ENCODE measurements around the gene HORMAD2.

HORMAD2 gene

DNA sequence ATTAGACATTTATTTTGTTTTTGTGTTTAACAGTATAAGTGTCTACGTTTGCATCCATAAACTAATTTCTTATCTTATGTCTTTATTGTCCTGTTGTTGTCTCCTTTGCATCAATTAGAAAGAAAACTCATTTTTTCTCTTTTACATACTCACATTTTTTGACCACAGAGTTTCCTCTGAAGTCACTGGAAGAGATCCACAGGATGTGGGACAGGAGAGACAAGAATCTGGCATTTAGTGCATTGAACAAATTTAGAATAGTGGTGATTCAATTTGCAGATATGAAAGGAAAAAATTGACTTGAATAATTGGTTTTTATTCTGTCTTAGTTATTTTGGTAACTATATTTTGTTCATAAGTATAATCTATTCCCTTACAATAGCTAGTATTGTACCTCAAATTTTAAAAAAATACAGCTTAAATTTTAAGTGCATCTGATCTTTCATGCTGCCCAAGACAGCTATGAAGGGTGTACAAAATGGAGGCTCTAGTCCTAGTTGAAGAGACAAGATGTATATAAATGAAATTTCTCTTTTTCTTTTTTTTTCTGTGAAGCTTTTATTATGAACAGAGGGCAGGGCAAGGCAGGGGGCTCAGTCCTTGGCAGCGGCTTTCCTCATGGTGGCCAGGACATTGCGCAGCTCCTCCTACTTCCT, 24.4 kb downstream of the HORMAD2 start:
- DNase-seq (ENCODE audit: low read depth, low spot score) = no peak
- no peaks in the 10 kb centered on the region for H3K9me3 ChIP-seq (ENCODE audit: control insufficient read depth, insufficient read depth, low read length)
- no peak overlapping the region for H3K27ac ChIP-seq (ENCODE audit: low read length)

DNA sequence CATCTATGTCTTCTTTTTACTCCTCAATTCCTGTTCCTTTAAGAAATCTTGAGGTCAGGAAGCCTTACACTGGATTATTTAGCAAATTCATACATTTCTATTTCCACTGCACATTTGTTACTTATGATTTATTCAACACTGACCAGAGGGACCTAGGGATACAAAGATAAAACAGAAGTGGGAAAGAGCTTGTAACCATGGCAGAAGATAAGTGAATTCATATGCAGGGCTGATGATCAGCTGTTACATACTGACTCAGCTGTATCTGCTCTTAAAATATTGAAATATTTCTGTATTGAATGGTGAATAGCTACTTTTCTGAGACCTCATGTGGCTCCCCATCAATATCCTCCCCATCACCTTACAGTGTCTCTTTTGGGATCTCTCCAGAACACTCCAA, 25.2 kb downstream of the HORMAD2 start:
- DNase-seq (ENCODE audit: low read depth, low spot score) = no peak
- no peaks in the 10 kb centered on the region for H3K27me3 ChIP-seq (ENCODE audit: control insufficient read depth, insufficient read depth, low read length)

More for the DNA sequence above, 24.4 kb downstream of the HORMAD2 start:
- no CpG with 5 or more reads among the region's 3 CpGs for WGBS (ENCODE audit: insufficient coverage, insufficient read length)
- no peak overlapping the region for H3K4me3 ChIP-seq (ENCODE audit: low read length)
- H3K36me3 ChIP-seq (ENCODE audit: control insufficient read depth, insufficient read depth, low read length) = no peaks in the 10 kb centered on the region
- no peaks in the 10 kb centered on the region for H3K4me1 ChIP-seq (ENCODE audit: control insufficient read depth, insufficient read depth, low read length)
- H3K27me3 ChIP-seq (ENCODE audit: control insufficient read depth, insufficient read depth, low read length) = no peaks in the 10 kb centered on the region

DNA sequence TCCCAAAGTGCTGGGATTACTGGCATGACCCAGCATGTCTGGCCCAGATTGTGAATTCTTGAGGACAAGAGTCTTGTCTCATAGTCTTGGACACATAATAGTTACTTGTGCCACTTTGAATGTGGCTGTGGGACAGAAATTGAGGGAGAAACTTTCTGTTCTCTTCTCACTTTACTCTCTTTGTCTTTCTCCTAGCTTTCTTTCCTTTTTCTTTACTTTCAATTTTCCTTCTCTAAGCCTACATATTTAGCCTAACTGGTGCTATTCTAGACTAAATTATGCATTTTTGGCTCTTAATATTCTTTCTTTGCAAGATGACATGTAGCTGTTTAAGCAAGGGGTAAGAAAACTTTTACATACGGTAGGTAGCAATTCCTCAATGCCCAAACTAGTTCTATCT, 33.2 kb downstream of the HORMAD2 start:
- Histone ChIP-seq H3K9me3 (ENCODE audit: control insufficient read depth, insufficient read depth, low read length) (no peaks in the 10 kb centered on the region), H3K27ac (ENCODE audit: low read length) (no peak overlapping the region), H3K4me1 (ENCODE audit: control insufficient read depth, insufficient read depth, low read length) (no peaks in the 10 kb centered on the region), H3K36me3 (ENCODE audit: control insufficient read depth, insufficient read depth, low read length) (no peaks in the 10 kb centered on the region), H3K4me3 (ENCODE audit: low read length) (no peak overlapping the region), H3K27me3 (ENCODE audit: control insufficient read depth, insufficient read depth, low read length) (no peaks in the 10 kb centered on the region)
- no CpG with 5 or more reads among the region's 1 CpG for WGBS (ENCODE audit: insufficient coverage, insufficient read length)
- DNase-seq (ENCODE audit: low read depth, low spot score) = no peak

More for the DNA sequence above, 25.2 kb downstream of the HORMAD2 start:
- Histone ChIP-seq H3K27ac (ENCODE audit: low read length) (no peak overlapping the region), H3K4me1 (ENCODE audit: control insufficient read depth, insufficient read depth, low read length) (no peaks in the 10 kb centered on the region), H3K4me3 (ENCODE audit: low read length) (no peak overlapping the region), H3K9me3 (ENCODE audit: control insufficient read depth, insufficient read depth, low read length) (no peaks in the 10 kb centered on the region), H3K36me3 (ENCODE audit: control insufficient read depth, insufficient read depth, low read length) (no peaks in the 10 kb centered on the region)

DNA sequence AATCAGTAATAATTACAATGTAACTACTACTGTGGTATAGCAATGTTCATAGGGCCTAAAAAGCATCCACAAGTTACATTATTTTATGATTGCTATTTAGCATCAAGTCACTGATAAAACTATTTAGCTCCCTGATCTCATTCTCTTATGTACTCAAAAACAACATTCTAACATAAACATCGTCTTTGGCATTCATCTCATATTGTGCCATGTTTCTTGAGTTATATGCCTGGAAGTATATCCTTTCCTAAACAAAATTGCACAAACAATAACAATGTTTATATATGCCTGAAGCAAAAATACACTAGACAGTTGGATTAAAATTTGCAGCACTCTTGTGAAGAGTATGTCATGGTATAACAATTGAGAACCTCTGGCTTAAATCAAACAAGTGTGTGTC, 34.1 kb downstream of the HORMAD2 start:
- no peak overlapping the region for H3K4me3 ChIP-seq (ENCODE audit: low read length)
- WGBS (ENCODE audit: insufficient coverage, insufficient read length) = 100% methylated on average over 1 of the region's 1 CpG
- H3K27me3 ChIP-seq (ENCODE audit: control insufficient read depth, insufficient read depth, low read length) = no peaks in the 10 kb centered on the region
- no peaks in the 10 kb centered on the region for H3K9me3 ChIP-seq (ENCODE audit: control insufficient read depth, insufficient read depth, low read length)
- no peaks in the 10 kb centered on the region for H3K4me1 ChIP-seq (ENCODE audit: control insufficient read depth, insufficient read depth, low read length)
- H3K27ac ChIP-seq (ENCODE audit: low read length) = no peak overlapping the region
- H3K36me3 ChIP-seq (ENCODE audit: control insufficient read depth, insufficient read depth, low read length) = no peaks in the 10 kb centered on the region
- DNase-seq (ENCODE audit: low read depth, low spot score) = no peak

DNA sequence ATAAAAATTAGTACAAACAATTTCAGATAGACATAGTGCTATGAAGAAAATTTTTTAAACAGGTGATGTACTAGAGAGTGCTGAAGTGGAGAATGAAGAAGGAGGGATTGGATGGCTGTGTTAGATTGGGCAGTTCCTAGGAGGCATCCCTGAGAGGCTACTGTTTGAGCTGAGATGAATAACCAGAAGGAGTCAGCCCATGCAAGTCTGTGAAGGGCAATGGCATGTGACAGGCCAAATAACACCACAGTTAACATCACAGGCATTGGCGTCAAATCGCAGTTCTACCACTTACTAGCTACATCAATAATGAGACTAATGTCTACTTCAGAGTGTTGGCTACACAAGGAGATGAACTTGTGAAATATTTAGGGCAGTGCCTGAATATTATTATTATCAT, 35.4 kb downstream of the HORMAD2 start:
- Histone ChIP-seq H3K27me3 (ENCODE audit: control insufficient read depth, insufficient read depth, low read length) (no peaks in the 10 kb centered on the region), H3K4me1 (ENCODE audit: control insufficient read depth, insufficient read depth, low read length) (no peaks in the 10 kb centered on the region), H3K9me3 (ENCODE audit: control insufficient read depth, insufficient read depth, low read length) (no peaks in the 10 kb centered on the region), H3K27ac (ENCODE audit: low read length) (no peak overlapping the region), H3K36me3 (ENCODE audit: control insufficient read depth, insufficient read depth, low read length) (no peaks in the 10 kb centered on the region), H3K4me3 (ENCODE audit: low read length) (no peak overlapping the region)
- DNase-seq (ENCODE audit: low read depth, low spot score) = no peak
- WGBS (ENCODE audit: insufficient coverage, insufficient read length) = no CpG with 5 or more reads among the region's 2 CpGs

DNA sequence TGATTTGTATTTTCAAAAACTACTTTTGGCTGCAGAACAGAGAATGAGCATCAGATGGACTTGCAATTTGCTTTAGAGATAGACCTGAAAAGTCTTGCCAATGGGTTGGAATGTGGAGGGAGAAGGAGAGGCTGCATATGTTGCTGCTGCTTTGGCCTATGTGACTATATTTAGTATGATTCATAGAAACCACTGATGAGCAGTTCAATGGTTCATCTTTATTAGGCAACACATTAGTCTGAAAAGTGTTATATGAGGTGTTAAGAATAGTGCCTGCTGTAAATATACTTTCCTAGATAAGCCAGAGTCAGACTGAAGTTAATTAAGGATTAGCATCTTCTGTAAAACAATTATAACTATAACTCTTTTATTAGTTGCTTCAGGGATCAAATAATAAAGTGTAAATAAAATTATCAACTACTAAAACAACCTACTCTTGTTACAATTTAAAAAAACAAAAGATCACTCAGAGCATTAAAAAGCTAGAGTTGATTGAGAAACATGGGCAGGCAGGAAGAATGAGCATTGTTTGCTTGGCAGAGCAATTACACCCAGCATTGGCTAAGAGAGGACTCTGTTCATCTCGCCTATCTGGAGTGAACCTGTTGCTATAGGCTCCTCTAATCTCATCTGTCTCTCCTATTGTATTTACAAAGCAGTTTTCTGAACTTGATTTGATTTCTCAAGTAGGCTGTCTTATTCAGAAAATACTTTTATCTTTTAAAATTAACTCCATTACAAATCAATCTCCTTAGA, 36.3 kb downstream of the HORMAD2 start:
- Histone ChIP-seq H3K36me3 (ENCODE audit: control insufficient read depth, insufficient read depth, low read length) (no peaks in the 10 kb centered on the region), H3K27ac (ENCODE audit: low read length) (no peak overlapping the region), H3K9me3 (ENCODE audit: control insufficient read depth, insufficient read depth, low read length) (no peaks in the 10 kb centered on the region), H3K4me3 (ENCODE audit: low read length) (no peak overlapping the region), H3K4me1 (ENCODE audit: control insufficient read depth, insufficient read depth, low read length) (no peaks in the 10 kb centered on the region), H3K27me3 (ENCODE audit: control insufficient read depth, insufficient read depth, low read length) (no peaks in the 10 kb centered on the region)
- DNase-seq (ENCODE audit: low read depth, low spot score) = no peak
- WGBS (ENCODE audit: insufficient coverage, insufficient read length) = no CpG with 5 or more reads among the region's 1 CpG

DNA sequence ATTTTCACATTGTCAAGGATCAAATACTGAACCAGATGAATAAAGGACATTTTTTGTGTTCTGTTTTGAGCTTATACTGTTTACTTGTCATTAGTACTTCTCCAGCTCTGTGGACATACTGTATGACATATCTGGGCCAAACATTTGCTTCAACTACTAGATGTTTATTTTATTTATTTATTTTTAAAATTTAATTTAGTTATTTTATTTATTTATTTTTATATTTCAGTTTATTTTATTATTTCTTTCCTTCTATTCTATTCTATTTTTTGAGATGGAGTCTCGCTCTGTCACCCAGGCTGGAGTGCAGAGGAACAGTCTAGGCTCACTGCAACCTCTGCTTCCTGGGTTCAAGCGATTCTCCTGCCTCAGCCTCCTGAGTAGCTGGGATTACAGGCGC, 37.0 kb downstream of the HORMAD2 start:
- DNase-seq (ENCODE audit: low read depth, low spot score) = no peak
- no peaks in the 10 kb centered on the region for H3K4me1 ChIP-seq (ENCODE audit: control insufficient read depth, insufficient read depth, low read length)
- no CpG with 5 or more reads among the region's 3 CpGs for WGBS (ENCODE audit: insufficient coverage, insufficient read length)
- no peaks in the 10 kb centered on the region for H3K36me3 ChIP-seq (ENCODE audit: control insufficient read depth, insufficient read depth, low read length)
- no peak overlapping the region for H3K27ac ChIP-seq (ENCODE audit: low read length)
- H3K4me3 ChIP-seq (ENCODE audit: low read length) = no peak overlapping the region
- no peaks in the 10 kb centered on the region for H3K27me3 ChIP-seq (ENCODE audit: control insufficient read depth, insufficient read depth, low read length)
- H3K9me3 ChIP-seq (ENCODE audit: control insufficient read depth, insufficient read depth, low read length) = no peaks in the 10 kb centered on the region

DNA sequence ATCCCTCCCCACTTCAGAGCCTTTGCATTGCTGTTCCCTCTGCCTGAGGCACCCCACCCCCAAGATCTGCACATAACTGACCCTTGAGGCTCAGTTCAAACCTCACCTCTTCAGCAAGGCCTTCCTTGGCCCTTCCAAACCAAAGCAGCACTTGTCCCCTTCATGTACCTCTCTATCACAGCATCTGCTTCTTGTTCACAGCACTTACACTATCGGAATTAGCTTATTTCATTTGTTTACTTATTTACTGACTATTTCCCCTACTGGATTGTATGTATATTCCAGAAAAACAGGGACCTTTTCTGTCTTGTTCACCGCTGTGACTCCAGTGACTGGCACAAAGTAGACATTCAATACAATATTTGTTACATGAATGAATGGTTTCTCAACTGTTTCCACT, 38.0 kb downstream of the HORMAD2 start:
- no CpG with 5 or more reads among the region's 2 CpGs for WGBS (ENCODE audit: insufficient coverage, insufficient read length)

DNA sequence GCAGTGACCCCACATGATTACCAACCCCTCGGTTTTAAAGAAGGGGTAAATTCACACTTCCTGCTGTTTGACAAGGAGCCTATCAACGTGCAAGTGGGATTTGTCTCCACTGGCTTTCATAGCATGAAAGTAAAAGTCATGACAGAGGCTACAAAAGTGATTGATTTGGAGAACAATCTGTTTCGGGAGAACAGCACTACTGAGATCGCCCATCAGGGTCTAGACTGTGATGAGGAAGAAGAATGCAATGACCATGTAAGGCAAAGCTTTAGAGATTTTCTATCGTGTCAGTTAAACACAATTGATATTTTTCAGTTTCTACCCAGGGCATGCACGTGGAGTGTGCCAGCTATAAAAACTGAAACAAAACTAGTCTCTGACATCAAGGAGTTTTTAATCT, 41.7 kb downstream of the HORMAD2 start:
- Histone ChIP-seq H3K36me3 (ENCODE audit: control insufficient read depth, insufficient read depth, low read length) (no peaks in the 10 kb centered on the region), H3K27me3 (ENCODE audit: control insufficient read depth, insufficient read depth, low read length) (no peaks in the 10 kb centered on the region), H3K9me3 (ENCODE audit: control insufficient read depth, insufficient read depth, low read length) (no peaks in the 10 kb centered on the region), H3K27ac (ENCODE audit: low read length) (no peak overlapping the region), H3K4me3 (ENCODE audit: low read length) (no peak overlapping the region), H3K4me1 (ENCODE audit: control insufficient read depth, insufficient read depth, low read length) (no peaks in the 10 kb centered on the region)
- WGBS (ENCODE audit: insufficient coverage, insufficient read length) = no CpG with 5 or more reads among the region's 6 CpGs
- DNase-seq (ENCODE audit: low read depth, low spot score) = no peak

More for the DNA sequence above, 38.0 kb downstream of the HORMAD2 start:
- no peaks in the 10 kb centered on the region for H3K4me1 ChIP-seq (ENCODE audit: control insufficient read depth, insufficient read depth, low read length)
- H3K27me3 ChIP-seq (ENCODE audit: control insufficient read depth, insufficient read depth, low read length) = no peaks in the 10 kb centered on the region
- no peak for DNase-seq (ENCODE audit: low read depth, low spot score)
- H3K36me3 ChIP-seq (ENCODE audit: control insufficient read depth, insufficient read depth, low read length) = no peaks in the 10 kb centered on the region
- no peak overlapping the region for H3K4me3 ChIP-seq (ENCODE audit: low read length)
- H3K9me3 ChIP-seq (ENCODE audit: control insufficient read depth, insufficient read depth, low read length) = no peaks in the 10 kb centered on the region
- no peak overlapping the region for H3K27ac ChIP-seq (ENCODE audit: low read length)

DNA sequence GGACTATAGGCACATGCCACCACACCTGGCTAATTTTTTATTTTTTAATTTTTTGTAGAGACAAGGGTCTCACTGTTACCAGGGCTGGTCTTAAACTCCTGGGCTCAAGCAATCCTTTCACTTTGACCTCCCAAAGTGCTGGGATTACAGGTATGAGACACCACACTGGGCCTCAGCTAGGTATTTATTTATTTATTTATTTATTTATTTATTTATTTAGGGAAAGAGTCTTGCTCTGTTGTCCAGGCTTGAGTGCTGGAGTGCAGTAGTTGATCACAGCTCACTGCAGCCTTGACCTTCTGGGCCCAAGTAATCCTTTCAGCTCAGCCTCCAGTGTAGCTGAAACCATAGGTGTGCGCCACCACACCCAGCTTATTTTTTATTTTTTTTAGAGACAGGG, 43.2 kb downstream of the HORMAD2 start:
- Histone ChIP-seq H3K36me3 (ENCODE audit: control insufficient read depth, insufficient read depth, low read length) (no peaks in the 10 kb centered on the region), H3K27me3 (ENCODE audit: control insufficient read depth, insufficient read depth, low read length) (no peaks in the 10 kb centered on the region), H3K4me3 (ENCODE audit: low read length) (no peak overlapping the region), H3K27ac (ENCODE audit: low read length) (no peak overlapping the region), H3K9me3 (ENCODE audit: control insufficient read depth, insufficient read depth, low read length) (no peaks in the 10 kb centered on the region), H3K4me1 (ENCODE audit: control insufficient read depth, insufficient read depth, low read length) (no peaks in the 10 kb centered on the region)
- no peak for DNase-seq (ENCODE audit: low read depth, low spot score)
- no CpG with 5 or more reads among the region's 1 CpG for WGBS (ENCODE audit: insufficient coverage, insufficient read length)

DNA sequence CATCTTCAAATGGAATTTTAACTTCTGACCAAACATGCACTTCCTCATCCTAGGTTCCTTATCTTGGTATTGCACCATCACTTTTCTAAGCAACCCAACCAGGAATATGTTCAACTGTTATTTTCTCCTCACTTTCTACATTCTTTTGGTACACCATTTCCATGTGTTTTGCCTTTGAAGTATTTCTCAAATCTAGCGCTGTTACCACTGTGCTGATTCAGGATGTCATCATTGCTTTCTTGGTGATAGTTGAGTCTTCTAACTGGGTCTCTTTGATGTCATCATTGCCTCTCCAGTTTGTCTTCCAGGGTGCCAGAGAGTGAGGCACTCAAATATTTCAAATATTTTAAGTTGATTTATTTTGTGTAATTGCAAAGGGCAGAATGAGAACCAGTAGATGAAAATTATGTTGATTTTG, 47.5 kb downstream of the HORMAD2 start:
- no peaks in the 10 kb centered on the region for H3K36me3 ChIP-seq (ENCODE audit: control insufficient read depth, insufficient read depth, low read length)
- no peak for DNase-seq (ENCODE audit: low read depth, low spot score)
- WGBS (ENCODE audit: insufficient coverage, insufficient read length) = no CpG with 5 or more reads among the region's 1 CpG
- no peaks in the 10 kb centered on the region for H3K27me3 ChIP-seq (ENCODE audit: control insufficient read depth, insufficient read depth, low read length)
- no peak overlapping the region for H3K4me3 ChIP-seq (ENCODE audit: low read length)
- no peak overlapping the region for H3K27ac ChIP-seq (ENCODE audit: low read length)
- no peaks in the 10 kb centered on the region for H3K9me3 ChIP-seq (ENCODE audit: control insufficient read depth, insufficient read depth, low read length)
- no peaks in the 10 kb centered on the region for H3K4me1 ChIP-seq (ENCODE audit: control insufficient read depth, insufficient read depth, low read length)

All from iPS DF 6.9 (cell line).